ENCODE measurements around the gene MTUS2.

Gene MTUS2

DNA sequence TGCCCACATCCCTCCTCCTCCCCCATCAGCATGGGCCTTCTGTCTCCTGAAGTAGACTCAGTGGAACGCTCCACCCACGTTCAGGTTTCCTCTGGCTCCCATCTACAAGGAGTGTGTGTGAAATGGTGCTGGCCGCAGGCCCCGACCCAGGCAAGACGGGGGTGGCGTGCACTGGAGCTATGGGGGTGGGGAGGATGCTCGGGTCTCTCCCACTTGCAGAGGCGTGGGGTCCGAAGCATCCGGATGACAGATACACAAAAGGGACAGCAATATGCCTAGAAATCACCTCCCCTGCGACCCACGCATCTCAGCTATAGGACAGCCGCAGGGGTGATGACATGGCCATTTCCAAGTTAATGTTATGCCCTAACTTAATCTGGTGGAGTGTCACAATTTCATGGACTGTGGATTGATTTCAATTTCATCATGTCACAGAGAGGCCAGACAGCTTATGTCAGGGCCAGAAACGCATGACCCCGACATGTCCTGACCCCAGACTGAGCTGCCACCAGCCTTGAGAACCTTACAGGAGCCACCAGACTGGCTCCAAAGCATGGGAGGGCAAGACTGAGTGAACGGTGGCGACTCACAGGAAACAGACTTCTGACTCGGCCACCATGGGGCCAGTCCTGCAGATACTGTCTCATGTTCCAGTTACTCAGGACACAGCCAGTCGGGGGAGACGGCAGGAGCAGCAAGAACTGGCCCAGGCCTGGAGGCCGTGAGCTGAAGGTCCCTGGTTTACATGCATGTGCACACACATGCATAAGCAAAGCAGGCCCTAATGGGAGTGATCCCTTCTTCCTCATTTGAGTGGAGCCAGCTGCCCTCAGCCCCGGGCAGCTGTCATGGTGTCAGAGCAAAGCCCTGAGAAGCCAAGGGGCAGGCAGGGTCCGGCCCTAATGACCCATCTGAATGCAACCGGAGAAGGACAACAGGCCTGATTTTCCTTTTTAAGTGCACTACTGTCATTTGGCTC, 693.2 kb downstream of the MTUS2 start:
- in situ Hi-C loops (cut with HindIII; ENCODE audit: low sequenced_read_pairs), result no loop called here

DNA sequence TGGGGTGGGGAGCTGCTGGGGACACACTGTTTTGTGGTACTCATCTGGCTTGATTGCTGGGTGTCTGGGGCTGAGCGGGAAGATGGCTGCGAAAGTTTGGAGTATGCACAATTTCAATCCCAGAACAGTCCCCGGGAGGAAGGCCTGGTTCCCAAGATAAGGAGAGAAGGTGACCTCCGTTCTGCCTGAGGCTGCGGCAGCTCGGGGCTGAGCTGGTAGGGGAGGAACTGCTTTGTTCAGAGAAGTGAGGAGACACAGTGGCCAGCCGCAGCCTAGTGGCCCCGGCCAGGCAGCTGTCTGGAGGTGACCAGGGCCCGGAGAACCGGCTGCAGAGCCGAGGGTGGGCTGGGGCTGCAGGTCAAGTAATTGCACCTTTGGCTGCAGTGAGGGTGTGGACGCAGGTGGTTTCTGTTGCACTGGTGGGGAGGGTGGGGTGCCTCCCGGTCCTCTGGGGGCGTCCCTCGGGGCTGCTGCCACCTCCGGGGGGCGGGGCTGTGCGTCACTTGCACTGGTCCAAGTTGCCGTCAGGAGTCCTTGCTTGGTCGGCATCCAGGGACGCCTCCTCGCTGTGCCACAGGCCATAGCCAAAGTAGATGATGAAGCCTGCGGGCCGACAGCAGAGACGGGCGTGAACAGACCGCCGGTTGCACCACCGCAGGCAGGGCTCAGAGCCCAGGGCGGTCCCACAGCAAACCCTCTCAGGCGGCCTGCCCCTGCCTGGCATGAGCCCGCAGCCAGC, 694.0 kb downstream of the MTUS2 start:
- in situ Hi-C loops (cut with HindIII; ENCODE audit: low sequenced_read_pairs), result no loop called here

DNA sequence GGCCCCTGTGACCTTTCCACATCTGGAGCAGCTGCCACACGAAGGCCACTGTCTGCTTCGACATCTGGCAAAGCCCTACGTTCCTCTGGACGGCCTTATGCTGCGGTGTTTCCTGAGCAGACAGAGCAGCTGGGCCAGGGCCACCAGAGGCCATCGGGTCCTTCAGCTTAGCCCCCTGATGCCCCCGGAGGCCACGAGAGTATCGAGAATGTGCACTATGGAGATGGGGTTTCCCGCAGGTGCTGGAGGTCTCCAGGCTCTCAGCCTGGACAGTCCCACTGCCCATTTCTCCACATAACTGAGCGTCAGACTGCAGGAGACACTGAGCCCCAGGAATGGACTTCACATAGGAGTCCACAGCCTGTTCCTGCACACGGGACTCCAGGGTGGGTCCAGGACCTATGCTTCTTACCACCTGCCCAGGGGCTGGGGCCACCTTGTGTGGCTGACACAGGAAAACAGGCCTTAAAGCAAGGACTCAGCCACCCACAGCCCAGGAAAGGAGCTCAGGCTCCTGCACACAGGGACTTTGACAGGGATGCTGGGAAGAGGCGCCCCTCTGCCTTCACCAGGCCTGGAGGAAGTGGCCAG, 694.7 kb downstream of the MTUS2 start:
- in situ Hi-C loops (cut with HindIII; ENCODE audit: low sequenced_read_pairs), result no loop called here

DNA sequence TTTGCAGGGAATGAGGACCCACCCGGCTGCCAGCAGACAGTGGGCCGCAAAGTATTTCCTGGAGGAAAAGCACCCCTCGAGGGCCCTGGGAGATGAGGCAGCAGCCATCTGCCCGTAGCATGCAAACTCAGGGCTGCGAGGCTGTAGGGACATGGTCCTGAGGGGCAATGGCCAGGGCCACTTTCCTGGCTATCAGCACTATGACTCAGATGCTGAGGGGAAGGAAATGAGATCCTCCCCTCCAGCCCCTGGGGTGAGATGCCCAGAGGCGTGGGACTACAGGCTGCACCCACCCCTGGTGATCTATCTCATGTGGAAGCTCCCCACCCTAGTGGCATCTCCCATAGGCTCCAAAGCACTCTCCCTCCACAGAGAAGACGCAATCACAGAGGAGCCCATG, 695.2 kb downstream of the MTUS2 start:
- in situ Hi-C loops (cut with HindIII; ENCODE audit: low sequenced_read_pairs), result no loop called here

DNA sequence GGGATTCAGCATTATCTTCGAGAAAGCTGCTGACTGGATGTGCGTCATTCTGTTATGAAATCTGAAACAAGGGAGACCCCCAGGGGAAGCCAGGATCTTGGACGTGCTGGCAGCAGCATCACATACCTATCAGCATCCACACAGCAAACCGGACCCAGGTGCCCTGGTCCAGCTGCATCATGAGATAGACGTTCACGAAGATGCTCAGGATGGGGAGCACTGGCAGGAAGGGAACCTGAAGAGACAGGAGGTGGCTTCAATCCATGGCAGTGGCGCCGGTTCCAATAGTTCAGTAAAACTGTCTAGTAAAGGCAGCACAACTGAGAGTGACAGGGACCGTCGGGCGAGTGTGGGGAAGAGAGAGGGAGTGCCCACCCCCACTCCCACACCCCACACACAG, 695.9 kb downstream of the MTUS2 start:
- in situ Hi-C loops (cut with HindIII; ENCODE audit: low sequenced_read_pairs), result no loop called here

DNA sequence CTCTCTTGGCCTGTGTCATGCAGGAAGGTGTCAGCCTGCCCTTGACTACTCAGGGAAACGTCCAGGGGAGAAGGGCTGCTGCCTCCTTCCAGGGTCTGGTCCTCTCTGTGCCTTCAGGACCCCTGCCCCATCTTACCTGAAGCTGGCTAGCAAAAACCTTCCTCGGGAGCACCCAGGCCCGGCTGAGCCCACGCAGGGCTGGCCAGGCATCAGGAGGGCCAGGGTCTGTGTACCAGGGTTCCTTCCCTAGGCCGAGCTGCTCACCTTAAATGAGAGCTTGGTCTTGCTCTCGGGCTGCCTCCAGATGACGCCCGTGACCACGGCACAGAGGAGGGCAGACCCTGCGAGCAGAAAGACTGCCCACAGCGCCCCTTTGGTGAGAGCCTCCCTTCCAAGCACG, 696.7 kb downstream of the MTUS2 start:
- in situ Hi-C loops (cut with HindIII; ENCODE audit: low sequenced_read_pairs), result no loop called here

DNA sequence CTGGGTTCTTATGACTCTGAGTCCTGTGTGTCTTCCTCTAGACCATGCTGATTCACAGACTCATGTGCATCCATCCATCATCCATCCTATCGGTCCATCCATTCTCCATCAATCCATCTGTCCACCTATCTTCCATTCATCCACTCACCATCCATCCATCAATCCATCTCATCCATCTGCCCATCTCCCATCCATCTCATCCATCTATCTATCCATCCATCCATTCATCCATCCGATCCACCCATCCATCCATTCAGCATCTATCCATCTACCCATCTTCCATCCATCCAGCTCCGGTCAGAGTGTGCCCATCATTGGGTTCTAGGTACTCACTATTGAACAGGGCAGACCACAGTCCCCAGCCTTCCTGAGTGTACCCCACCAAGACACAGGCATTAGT, 699.8 kb downstream of the MTUS2 start:
- in situ Hi-C loops (cut with HindIII; ENCODE audit: low sequenced_read_pairs), result no loop called here

DNA sequence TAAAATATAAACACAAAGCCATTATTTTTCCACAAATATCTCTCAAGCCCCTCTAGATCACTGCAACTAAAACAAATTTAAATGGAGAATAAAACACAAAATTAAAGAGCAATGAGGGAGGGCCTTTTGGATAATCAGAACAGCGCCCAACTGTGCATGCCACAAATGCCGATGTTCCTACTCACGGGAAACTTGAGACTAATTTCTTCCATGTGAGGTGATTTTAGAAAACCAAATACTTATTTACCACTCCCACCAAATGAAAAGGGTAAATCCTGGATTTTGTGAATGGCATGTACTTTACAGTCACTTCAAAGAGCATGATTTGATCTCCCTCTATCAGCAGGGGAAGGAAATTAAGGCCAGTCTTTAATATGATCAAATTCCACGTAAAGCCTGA, 700.5 kb downstream of the MTUS2 start:
- in situ Hi-C loops (cut with HindIII; ENCODE audit: low sequenced_read_pairs), result no loop called here

DNA sequence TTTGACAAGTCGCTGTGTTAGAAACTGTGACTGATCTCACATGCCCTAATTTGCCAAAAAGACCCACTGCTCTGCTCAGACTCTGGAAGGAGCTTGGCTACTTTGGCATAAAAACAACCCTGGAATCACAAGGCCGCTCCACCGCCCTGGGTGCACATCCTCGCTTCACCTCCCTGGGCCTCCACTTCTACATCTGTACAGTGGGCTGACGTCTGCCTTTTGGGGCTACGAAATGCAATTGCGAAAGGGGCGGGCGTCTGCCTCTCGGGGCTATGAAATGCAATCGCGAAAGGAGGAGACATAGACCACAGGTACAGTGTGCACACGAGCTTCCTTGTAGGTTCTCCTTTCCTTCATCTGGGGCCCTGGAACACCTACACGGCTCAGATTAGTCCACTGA, 701.2 kb downstream of the MTUS2 start:
- in situ Hi-C loops (cut with HindIII; ENCODE audit: low sequenced_read_pairs), result no loop called here

DNA sequence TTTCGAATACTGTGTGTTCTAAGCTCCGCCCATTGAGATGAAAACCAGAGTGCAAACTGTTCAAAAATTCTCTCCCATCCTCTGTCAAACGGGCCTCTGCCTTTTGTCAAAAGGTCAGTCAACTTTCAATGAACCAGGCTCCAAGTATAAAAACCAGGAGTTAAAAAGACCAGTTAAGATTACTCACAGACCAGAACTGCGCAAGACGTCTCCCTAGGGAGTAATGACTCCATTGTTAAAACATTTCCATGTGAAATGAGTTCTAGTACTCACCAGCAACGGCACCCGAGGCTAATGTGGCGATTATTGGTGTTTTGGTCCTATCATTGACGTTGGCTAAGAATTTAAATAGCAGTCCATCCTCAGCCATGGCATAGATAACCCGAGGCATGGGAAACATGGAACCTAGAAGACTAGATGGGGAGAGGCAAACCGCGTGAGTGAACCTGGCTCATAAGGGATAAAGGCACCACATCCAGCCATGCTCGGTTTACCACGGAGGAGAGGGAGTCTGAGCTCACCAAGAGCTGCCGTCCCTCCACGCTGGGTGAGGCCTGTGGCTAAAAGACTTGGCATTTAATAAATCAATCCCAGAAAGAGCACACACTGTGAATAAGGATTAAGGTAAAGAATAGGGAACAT, 702.0 kb downstream of the MTUS2 start:
- in situ Hi-C loops (cut with HindIII; ENCODE audit: low sequenced_read_pairs), result no loop called here

DNA sequence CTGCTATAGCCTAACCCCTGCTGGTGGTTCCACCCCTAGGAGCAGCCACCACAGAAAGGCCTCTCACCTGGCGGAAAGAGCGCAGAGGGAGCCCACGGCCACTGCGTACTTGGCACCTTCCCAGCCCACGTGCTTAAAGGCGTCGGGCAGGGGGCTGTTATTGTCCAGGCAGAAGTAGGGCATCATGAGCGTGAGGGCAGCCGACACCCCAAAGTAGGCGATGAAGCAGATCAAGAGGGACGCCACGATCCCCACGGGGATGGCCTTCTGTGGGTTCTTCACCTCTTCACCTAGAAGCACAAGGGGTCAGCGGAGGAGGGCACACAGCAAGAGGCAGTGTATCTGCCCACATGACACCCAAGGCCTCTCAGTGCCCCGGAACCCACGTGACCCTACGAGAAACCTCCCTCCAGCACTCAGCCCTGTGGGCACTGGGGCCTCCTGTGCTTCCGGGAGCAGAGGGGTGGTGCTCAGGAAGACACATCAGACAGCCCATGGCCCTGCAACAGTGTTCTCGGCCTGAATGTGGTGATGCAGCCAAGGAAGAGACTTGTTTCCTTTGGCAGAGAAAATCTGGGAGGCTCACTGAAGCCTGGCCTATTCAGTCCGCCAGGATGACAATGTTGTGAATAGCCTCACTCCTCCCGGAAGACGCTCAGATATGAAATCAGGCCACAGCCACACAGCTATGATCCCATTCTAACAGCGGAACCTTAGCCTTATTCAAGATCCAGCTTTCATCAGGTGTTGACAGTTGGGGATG, 703.2 kb downstream of the MTUS2 start:
- in situ Hi-C loops (cut with HindIII; ENCODE audit: low sequenced_read_pairs), result no loop called here

DNA sequence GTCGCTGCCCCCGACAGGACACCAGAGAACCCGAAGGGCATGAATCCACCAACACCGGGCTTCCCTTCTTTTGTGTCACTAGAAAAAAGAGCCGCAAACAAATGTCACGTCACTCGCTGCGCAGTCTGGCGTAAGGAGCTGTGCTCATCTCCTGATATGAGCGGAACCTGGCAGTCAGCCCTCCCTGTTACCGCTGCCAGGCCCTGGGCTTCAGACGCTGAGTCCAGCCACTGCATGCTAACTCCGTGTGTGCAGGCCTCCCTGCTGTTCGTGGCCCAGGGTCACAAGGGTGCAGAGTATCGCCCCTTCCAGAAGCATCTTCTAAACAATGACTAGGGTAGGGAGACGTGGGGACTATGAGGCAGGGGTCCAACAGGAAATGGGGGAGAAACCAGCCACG, 704.0 kb downstream of the MTUS2 start:
- in situ Hi-C loops (cut with HindIII; ENCODE audit: low sequenced_read_pairs), result no loop called here

DNA sequence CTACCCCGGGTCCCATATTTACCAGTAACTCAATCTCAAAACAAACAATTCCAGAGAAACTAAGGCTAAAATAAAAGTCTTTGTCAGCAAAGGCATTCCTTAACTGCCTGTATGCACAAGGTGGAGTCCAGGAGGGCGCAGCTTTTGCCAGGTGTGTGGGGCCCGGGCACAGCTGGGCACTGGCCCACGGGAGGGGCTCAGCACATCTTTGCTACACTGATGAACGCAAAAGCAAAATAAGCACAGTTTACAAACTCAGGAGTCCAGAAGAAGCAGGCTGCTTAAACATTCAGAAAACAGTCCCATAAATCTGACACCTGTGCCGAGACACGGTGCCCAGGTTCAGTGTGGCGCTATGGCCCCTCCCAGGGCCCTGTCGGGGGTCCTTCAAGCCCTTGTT, 704.5 kb downstream of the MTUS2 start:
- in situ Hi-C loops (cut with HindIII; ENCODE audit: low sequenced_read_pairs), result no loop called here

DNA sequence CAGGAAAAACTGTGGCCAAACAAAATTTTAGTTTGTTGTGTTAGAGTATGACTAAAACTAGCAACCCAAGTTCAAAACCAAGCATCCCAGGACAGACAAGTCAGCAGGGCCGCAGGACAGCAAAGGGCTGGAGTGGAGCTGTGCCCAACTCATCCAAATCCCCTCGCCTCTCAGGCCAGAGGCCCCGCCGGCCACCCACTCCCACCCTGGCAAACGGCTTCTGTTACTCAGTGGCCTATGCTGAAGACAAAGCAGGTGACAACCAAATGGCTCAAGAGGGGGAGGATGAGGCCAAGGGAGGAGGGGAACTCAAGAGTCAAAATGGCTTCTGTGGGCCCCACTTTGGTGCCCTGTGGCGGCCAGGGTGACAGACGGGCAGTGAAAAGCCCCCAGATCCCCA, 705.6 kb downstream of the MTUS2 start:
- in situ Hi-C loops (cut with HindIII; ENCODE audit: low sequenced_read_pairs), result no loop called here

DNA sequence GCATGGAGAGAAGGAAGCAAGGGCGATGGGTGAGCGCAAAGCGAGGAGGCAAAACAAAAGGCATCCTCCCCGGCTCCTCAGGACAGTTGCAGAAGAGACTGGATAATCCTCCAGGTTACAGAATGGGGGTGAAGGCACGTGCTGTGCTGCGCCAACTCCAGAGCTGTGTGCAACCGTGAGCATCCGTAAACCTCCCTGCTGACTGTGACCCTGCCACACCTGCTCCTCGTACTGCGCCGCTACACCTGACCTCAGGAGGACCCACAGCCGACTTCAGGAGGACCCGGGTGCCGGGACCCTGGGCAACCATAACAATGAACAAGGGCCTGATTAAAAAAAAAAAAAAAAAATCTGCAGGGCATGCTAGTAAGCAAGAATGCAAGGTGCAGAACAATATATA, 706.6 kb downstream of the MTUS2 start:
- in situ Hi-C loops (cut with HindIII; ENCODE audit: low sequenced_read_pairs), result no loop called here

DNA sequence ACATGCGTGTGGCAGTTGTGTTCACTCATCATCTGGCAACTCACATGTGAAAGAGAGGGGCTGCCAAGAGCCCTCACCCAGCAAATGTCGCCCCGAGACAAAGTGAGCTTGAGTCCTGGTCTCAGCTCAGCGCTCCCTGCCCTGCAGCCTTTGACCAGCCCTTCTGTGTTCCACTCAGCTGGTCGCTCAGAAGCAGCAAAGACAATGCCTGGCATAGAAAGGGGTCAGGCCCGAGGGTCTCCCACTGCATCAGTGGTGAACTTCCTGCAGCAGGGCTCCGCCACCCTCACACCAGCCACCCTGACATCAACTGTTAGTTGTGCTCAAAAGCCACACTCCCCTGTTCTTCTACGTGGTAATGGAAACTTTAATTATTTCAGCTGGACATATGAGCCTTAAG, 707.4 kb downstream of the MTUS2 start:
- in situ Hi-C loops (cut with HindIII; ENCODE audit: low sequenced_read_pairs), result no loop called here

DNA sequence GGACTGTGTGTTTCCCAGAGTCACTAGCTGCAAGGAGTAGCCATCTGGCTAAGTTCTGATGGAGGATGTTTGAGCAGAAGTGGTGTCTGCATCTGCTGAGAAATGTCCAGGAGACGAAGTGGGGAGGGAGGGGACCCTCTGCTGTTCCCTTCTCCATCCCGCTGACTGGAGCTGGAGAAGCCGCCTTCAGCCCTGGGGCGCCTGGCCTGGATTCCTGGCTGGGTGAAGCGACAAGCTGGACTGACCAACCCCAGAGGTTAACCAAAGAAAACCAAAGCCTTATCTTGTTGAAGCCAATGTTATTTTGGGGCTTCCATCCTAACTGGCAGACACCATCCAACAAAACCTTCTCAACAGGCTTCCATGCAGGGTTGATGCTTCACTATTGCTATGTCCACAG, 707.8 kb downstream of the MTUS2 start:
- in situ Hi-C loops (cut with HindIII; ENCODE audit: low sequenced_read_pairs), result no loop called here

DNA sequence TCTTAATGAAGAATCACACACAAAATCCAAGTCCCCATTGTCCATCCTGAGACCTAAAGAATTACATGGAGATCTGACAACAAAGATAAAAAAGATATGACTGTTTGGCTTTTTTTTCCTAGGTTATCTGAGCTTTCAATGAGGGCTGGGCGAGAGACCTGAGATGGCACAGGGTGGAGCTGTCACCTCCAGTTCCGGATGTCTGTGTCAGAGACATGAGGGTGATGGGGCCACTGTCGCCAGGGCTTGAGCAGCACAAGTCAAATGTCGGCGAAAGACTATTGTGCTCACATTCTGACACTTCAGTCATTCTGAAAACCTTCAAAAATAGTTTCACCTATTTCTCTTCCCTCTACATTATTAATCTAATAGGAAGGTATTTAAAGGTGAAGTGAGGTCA, 709.6 kb downstream of the MTUS2 start:
- in situ Hi-C loops (cut with HindIII; ENCODE audit: low sequenced_read_pairs), result no loop called here

DNA sequence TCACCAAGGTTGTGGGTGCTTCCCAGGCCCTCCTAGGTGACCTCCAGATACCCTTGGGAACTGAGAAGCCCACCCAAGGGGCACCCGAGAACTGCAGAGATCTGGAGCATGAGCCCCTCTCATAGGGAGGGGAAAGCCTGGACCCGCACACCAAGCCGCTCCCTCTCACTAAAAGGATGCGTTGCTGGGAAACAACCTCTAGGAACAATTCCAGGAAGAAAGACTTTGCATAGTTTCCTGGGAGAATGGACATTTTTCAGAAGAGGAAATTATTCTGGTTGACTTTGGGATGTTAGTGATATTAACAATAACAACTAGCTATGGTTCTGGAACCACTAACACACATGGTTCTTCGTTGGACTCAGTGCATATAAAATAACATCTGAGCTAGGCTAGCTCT, 710.8 kb downstream of the MTUS2 start:
- in situ Hi-C loops (cut with HindIII; ENCODE audit: low sequenced_read_pairs), result no loop called here

DNA sequence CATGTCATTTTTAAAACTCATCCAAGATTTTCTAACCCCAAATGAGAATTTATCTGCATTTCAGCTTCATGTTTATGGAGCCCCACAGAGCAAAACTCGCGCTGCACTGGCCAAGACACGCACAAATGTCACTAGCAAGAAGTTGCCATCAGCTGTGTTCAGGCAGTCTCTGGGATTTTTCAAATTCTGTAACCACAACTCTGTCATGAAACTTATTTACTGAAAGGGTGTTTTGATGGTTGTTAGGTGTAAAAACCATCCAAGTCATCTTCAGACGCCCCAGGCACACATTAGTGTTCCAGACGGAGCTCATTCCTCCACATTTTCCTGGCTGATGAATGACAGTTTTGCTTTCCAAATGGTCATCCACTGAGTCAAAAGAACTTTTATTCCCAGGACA, 712.0 kb downstream of the MTUS2 start:
- in situ Hi-C loops (cut with HindIII; ENCODE audit: low sequenced_read_pairs), result no loop called here

DNA sequence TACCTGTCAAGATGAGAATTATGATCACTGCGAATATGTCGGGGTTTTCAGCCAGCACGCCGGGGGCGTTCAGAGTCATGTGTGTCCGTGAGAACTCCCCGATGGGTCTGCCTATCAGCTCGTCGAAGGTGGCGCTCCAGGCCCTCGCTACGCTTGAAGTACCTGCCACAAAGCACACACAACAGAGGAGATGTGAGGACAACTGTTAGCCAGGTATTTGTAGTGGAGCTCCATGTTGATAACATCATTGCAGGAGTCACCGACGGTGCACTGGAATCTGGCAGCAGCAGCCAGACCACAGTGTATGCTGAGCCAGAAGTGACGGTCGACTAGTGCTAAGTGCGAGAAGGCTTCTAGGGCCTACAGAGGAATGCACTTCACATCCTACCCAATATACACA, 712.7 kb downstream of the MTUS2 start:
- in situ Hi-C loops (cut with HindIII; ENCODE audit: low sequenced_read_pairs), result no loop called here

Measured in endothelial cell of hepatic sinusoid (primary cell).